Measurements from ENCODE around the gene GIT2. TPM values are rescaled to one million over a fixed set of nuclear protein-coding genes. Genes with fewer than 3 reads are reported as not detected.

The GIT2 gene
- total and polyA plus RNA-seq, 8 donors, result 6.4 to 98.6 (median 39.2) TPM

- Histone ChIP-seq H3K4me1 (peaks cover 0 to 53% (median 19%) of the 10 kb centered on the region in 4 donors), H3K27me3 (no peaks in the 10 kb centered on the region), H3K4me3 (no peak overlapping the region), H3K9me3 (no peaks in the 10 kb centered on the region), H3K27ac (peak overlapping the region in 3 of 5 donors; percentile 51 to 73 (median 72)), H3K36me3 (peaks cover 41 to 100% (median 91%) of the 10 kb centered on the region in 4 donors)
- no peak for DNase-seq
- intact Hi-C loops (cut with DNase I; ENCODE audit: low total_unique reads), result no loop called here
- 82 to 94% (median 91%) methylated on average over 11 of the region's 11 CpGs for WGBS, 5 donors
- no peak for TF ChIP-seq POLR2A (IDR thresholded peaks at IDR 0.05)
- TF ChIP-seq EP300 (IDR thresholded peaks at IDR 0.05), result no peak
- no peak for TF ChIP-seq CTCF (IDR thresholded peaks at IDR 0.05)
- no peak for TF ChIP-seq POLR2AphosphoS5 (IDR thresholded peaks at IDR 0.05)
Observed at GRCh38 chr12:109952160-109952858, 43.9 kb downstream of the GIT2 start.

GRCh38 chr12:109951751-109952150 is 44.4 kb downstream of the GIT2 start:
- peak overlapping the region in 4 of 5 donors; percentile 25 to 73 (median 62) for H3K27ac ChIP-seq
- intact Hi-C loops (cut with DNase I; ENCODE audit: low total_unique reads), result no loop called here
- WGBS, 5 donors, result 69 to 89% (median 83%) methylated on average over 7 of the region's 7 CpGs
- TF ChIP-seq POLR2AphosphoS5 (IDR thresholded peaks at IDR 0.05) (no peak), CTCF (IDR thresholded peaks at IDR 0.05) (no peak), POLR2A (IDR thresholded peaks at IDR 0.05) (no peak), EP300 (IDR thresholded peaks at IDR 0.05) (no peak)
- peaks cover 42 to 100% (median 91%) of the 10 kb centered on the region in 4 donors for H3K36me3 ChIP-seq
- peaks cover 0 to 59% (median 24%) of the 10 kb centered on the region in 4 donors for H3K4me1 ChIP-seq
- H3K27me3 ChIP-seq, result no peaks in the 10 kb centered on the region
- H3K4me3 ChIP-seq, result no peak overlapping the region
- peak in 1 of 2 donors; percentile 77 for DNase-seq
- H3K9me3 ChIP-seq, result no peaks in the 10 kb centered on the region

- Histone ChIP-seq H3K4me3 (no peak overlapping the region), H3K27me3 (no peaks in the 10 kb centered on the region), H3K36me3 (peaks cover 41 to 100% (median 88%) of the 10 kb centered on the region in 4 donors), H3K4me1 (peaks cover 0 to 63% (median 27%) of the 10 kb centered on the region in 4 donors), H3K9me3 (no peaks in the 10 kb centered on the region), H3K27ac (peak overlapping the region in 4 of 5 donors; percentile 25 to 73 (median 60))
- intact Hi-C loops (cut with DNase I; ENCODE audit: low total_unique reads), result no loop called here
- DNase-seq, result no peak
- WGBS, 5 donors, result 63 to 74% (median 71%) methylated on average over 5 of the region's 5 CpGs
- TF ChIP-seq POLR2AphosphoS5 (IDR thresholded peaks at IDR 0.05) (peak in 2 of 3 donors; percentile 7 to 19), EP300 (IDR thresholded peaks at IDR 0.05) (no peak), CTCF (IDR thresholded peaks at IDR 0.05) (no peak), POLR2A (IDR thresholded peaks at IDR 0.05) (no peak)
Observed at GRCh38 chr12:109951136-109951535, 45.0 kb downstream of the GIT2 start.

GRCh38 chr12:109950625-109951024 is 45.5 kb downstream of the GIT2 start:
- intact Hi-C loops (cut with DNase I; ENCODE audit: low total_unique reads), result no loop called here
- H3K27ac ChIP-seq, result peak overlapping the region in 4 of 5 donors; percentile 25 to 73 (median 60)
- peaks cover 40 to 99% (median 83%) of the 10 kb centered on the region in 4 donors for H3K36me3 ChIP-seq

More at GRCh38 chr12:109950625-109951024, 45.5 kb downstream of the GIT2 start:
- H3K9me3 ChIP-seq, result no peaks in the 10 kb centered on the region
- DNase-seq, result no peak
- no peak for TF ChIP-seq POLR2A (IDR thresholded peaks at IDR 0.05)
- TF ChIP-seq POLR2AphosphoS5 (IDR thresholded peaks at IDR 0.05), result no peak
- TF ChIP-seq CTCF (IDR thresholded peaks at IDR 0.05), result no peak
- TF ChIP-seq EP300 (IDR thresholded peaks at IDR 0.05), result no peak
- no peak overlapping the region for H3K4me3 ChIP-seq
- peaks cover 0 to 63% (median 30%) of the 10 kb centered on the region in 4 donors for H3K4me1 ChIP-seq
- no peaks in the 10 kb centered on the region for H3K27me3 ChIP-seq
